IMR-90 (cell line): ENCODE measurements around the gene UNC13C.

Experiments
- CEBPB ChIP-seq: IDR thresholded peaks from 2 replicates; pipeline ENCODE4 v1.6.1; 2012; ENCODE audit warnings: low read depth, low read length, improper control_type of control experiment
- CHD1 ChIP-seq: IDR thresholded peaks from 2 replicates; pipeline ENCODE4 v1.6.1; 2012; ENCODE audit warnings: low read depth, low read length, improper control_type of control experiment
- FOS ChIP-seq: fragments of 150-350 bp; IDR thresholded peaks from 2 replicates; pipeline ENCODE4 v1.6.1; 2016; ENCODE audit warnings: low read depth, low read length
- MAFK ChIP-seq: IDR thresholded peaks from 2 replicates; pipeline ENCODE4 v1.6.1; 2012; ENCODE audit warnings: low read depth, low read length, improper control_type of control experiment
- POLR2A ChIP-seq: IDR thresholded peaks from 2 replicates; pipeline ENCODE4 v1.6.1; 2012; ENCODE audit warnings: mild to moderate bottlenecking, low read depth, low read length
- SMC3 ChIP-seq: fragments of 150-350 bp; IDR thresholded peaks from 2 replicates; pipeline ENCODE4 v1.6.1; 2016; ENCODE audit warnings: low read depth, mild to moderate bottlenecking, antibody characterized with exemption, low read length, moderate library complexity
- TF ChIP-seq, protein P1 (sequence below): conservative IDR thresholded peaks from 2 replicates; pipeline ENCODE4 v1.5.1; 2012; ENCODE audit warnings: mild to moderate bottlenecking, low read depth, low read length, improper control_type of control experiment

DNA sequence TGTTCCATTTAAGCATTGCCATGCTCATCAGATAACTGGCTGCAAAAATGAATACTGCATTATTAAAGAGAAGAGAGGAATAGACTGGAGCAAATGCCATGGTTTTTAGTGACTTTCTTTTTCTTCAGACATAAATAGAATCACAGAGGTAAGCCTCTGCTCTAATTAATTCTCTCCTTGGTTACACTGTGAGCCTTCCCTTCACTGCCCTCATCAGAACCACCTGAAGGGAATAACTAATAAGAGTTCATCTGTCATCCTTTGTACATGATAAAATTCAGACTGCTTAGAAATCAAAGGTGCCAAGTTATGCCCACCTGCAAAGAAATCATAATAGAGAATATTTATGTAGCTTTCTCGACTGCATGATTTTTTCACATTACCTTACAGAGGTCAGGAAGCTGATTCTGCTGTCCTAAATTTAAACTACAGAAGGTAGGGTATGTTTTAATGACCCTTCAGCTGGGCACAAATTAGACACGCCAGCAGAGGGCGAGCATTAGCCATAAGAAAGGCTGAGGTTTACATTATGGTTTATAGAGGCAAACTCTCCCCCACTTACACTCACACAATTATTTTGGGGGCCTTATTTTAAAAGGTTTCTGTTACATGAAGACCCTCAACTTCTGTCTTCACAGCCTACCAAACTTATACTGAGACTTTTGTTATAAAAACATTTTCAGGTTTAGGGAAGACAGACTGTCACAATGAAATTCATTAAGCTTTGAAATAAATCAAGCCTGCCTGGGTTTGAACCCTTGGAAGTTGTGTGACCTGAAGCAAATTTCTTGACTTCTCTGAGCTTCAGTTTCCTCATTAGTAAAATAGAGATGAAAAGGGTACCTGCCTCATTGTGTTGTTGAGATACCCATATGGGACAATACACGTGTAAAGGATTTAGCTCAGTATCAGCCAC is 15.3 kb upstream of the UNC13C start:
- TF ChIP-seq, protein P1, sequence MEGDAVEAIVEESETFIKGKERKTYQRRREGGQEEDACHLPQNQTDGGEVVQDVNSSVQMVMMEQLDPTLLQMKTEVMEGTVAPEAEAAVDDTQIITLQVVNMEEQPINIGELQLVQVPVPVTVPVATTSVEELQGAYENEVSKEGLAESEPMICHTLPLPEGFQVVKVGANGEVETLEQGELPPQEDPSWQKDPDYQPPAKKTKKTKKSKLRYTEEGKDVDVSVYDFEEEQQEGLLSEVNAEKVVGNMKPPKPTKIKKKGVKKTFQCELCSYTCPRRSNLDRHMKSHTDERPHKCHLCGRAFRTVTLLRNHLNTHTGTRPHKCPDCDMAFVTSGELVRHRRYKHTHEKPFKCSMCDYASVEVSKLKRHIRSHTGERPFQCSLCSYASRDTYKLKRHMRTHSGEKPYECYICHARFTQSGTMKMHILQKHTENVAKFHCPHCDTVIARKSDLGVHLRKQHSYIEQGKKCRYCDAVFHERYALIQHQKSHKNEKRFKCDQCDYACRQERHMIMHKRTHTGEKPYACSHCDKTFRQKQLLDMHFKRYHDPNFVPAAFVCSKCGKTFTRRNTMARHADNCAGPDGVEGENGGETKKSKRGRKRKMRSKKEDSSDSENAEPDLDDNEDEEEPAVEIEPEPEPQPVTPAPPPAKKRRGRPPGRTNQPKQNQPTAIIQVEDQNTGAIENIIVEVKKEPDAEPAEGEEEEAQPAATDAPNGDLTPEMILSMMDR, result peak; percentile 34
- TF ChIP-seq MAFK, result no peak
- TF ChIP-seq POLR2A, result no peak
- TF ChIP-seq CHD1, result no peak
- TF ChIP-seq CEBPB, result no peak
- TF ChIP-seq SMC3, result peak; percentile 19; the same call in 1 of the 2 replicates
- TF ChIP-seq FOS, result no peak
